ENCODE data around the gene NME5.

GRCh38 chr5:138139781-138140090, 508 bp upstream of the NME5 start:
- TF ChIP-seq CTCF (IDR thresholded peaks at IDR 0.05; ENCODE audit: low read depth, low read length, poor library complexity, severe bottlenecking) (no peak), EZH2phosphoT487 (IDR thresholded peaks at IDR 0.05; ENCODE audit: borderline replicate concordance, low read length) (no peak)
